Thyroid gland (tissue), 4 donors: ENCODE data around the gene ADAMTS9.

ENCODE experiments used
- CTCF ChIP-seq, 6 experiments: fragments of 200-600 bp in 3 of 6; fragments of 450-650 bp in 3 of 6; sonication (generic) in 3 of 6; IDR thresholded peaks; one replicate each; pipeline ENCODE4 v1.5.1; 2016 to 2019; ENCODE audit warnings: antibody characterized with exemption in 6 of 6, mild to moderate bottlenecking in 2 of 6, inconsistent platforms in 1 of 6, moderate library complexity in 1 of 6
- POLR2A ChIP-seq, 2 donors: fragments of 450-650 bp; IDR thresholded peaks; one replicate each; pipeline ENCODE4 v1.6.1; 2017; ENCODE audit warnings: antibody characterized with exemption in 2 of 2, mild to moderate bottlenecking in 2 of 2, moderate library complexity in 1 of 2

- TF ChIP-seq POLR2A (IDR thresholded peaks at IDR 0.05) (no peak), CTCF (IDR thresholded peaks at IDR 0.05) (no peak)
These were observed 86.0 kb downstream of the ADAMTS9 start for GRCh38 chr3:64601824-64602223.
